ENCODE data around the gene SPACA7.

Gene SPACA7

DNA sequence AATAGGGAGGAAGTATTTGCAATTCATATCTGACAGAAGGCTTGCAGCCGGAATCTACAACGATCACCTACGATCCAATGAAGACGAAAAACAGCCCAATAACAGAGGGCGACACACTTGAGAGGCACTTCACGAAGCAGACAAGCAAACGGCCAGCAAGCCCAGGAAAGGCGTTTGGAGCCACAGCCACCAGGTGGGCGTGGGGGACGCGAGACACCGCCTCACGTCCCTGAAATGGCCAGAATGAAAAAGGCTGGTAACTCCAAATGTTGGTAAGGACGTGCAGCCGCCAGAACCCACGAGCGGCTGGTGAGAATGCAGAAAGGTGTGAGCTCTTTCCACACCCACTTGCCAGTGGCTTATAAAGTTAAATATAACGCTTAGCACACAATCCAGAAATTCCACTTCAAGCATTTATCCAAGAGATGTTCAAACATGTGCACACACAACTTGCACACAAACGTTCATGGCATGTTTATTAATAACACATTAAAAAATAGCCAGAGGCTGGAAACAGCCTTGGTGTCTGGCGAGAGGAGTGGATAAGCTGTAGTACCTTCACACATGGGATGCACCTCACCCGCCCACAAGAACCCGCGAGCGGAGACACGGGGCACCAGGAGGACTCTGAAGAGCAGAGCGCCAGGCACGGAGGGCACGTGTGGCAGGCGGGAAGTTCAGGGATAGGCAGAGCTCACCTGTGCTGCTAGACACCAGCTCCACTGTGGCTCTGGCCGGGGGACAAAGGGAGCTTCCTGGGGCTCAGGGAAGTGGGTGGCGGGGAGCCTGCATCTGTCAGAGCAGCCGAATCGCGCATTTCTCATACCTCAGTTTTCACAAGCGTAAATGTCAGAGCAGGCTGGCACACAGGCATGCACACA, 89.3 kb downstream of the SPACA7 start:
- no peak overlapping the region for H3K9ac ChIP-seq (ENCODE audit: insufficient read length, low read depth)
- H3K27me3 ChIP-seq (ENCODE audit: insufficient read depth, insufficient read length): no peaks in the 10 kb centered on the region
- H3K4me3 ChIP-seq (ENCODE audit: insufficient read length, low read depth): no peak overlapping the region
- TF ChIP-seq ZNF274 (IDR thresholded peaks at IDR 0.05; ENCODE audit: low read depth, low read length) (no peak), SUZ12 (IDR thresholded peaks at IDR 0.05; ENCODE audit: extremely low read depth, insufficient read depth, insufficient read length) (no peak), YY1 (IDR thresholded peaks at IDR 0.05; ENCODE audit: insufficient read depth, insufficient read length) (no peak)
- no peak for DNase-seq (ENCODE audit: low read depth, low spot score)
- H3K4me1 ChIP-seq (ENCODE audit: insufficient read depth, insufficient read length): no peaks in the 10 kb centered on the region
- no peaks in the 10 kb centered on the region for H3K36me3 ChIP-seq (ENCODE audit: insufficient read depth, insufficient read length, low read length)
- H3K9me3 ChIP-seq (ENCODE audit: insufficient read depth, low read length): peaks cover 11% of the 10 kb centered on the region; the same call in 1 of the 2 replicates

DNA sequence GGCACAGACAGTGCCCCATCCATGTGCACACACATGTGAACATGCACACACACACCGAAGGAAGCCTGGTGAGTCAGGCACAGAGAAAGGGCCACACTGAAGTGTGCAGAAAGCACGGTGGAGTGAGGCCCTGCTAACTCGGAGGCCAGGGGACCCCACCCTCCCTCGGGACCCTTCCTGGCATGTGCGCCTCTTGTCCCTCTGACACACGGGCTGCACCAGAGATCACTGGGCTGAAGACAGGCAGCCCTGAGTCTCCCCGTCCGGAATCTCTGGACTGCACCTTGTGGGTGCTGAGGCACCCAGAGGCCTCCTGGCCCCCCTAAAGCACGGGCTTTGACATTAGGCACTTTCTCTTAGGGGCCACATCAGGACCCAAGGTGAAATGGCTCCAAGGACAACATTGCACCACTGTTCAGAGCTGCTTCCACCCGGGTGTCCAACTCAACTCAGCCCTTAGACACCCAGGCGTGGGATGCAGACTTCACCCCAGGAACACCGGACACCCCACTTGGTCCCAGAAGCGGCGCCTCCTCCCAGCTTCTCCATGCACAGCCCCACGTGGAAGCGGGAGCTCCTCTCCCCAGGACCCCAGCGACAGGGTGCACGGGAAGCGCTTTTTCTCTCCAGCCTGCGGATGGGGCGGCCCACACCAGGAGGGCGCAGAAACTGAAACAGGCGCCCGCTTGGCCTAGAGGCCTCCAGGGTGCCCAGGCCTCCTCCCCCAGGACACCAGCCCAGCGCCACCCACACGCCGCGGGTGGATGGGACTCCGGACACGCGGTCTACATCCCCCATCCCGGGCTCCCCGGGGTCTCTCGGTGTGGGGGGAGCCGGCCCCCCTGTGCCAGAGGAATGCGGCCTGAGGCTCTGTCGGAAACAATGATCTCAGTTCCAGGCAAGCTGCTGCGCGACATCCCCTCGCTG, 90.2 kb downstream of the SPACA7 start:
- no peak overlapping the region for H3K4me3 ChIP-seq (ENCODE audit: insufficient read length, low read depth)
- H3K9ac ChIP-seq (ENCODE audit: insufficient read length, low read depth): no peak overlapping the region
- H3K27me3 ChIP-seq (ENCODE audit: insufficient read depth, insufficient read length): no peaks in the 10 kb centered on the region
- TF ChIP-seq SUZ12 (IDR thresholded peaks at IDR 0.05; ENCODE audit: extremely low read depth, insufficient read depth, insufficient read length) (no peak), ZNF274 (IDR thresholded peaks at IDR 0.05; ENCODE audit: low read depth, low read length) (no peak), YY1 (IDR thresholded peaks at IDR 0.05; ENCODE audit: insufficient read depth, insufficient read length) (no peak)
- peaks cover 7% of the 10 kb centered on the region; the same call in 1 of the 2 replicates for H3K9me3 ChIP-seq (ENCODE audit: insufficient read depth, low read length)
- no peaks in the 10 kb centered on the region for H3K4me1 ChIP-seq (ENCODE audit: insufficient read depth, insufficient read length)
- no peaks in the 10 kb centered on the region for H3K36me3 ChIP-seq (ENCODE audit: insufficient read depth, insufficient read length, low read length)
- DNase-seq (ENCODE audit: low read depth, low spot score): no peak

DNA sequence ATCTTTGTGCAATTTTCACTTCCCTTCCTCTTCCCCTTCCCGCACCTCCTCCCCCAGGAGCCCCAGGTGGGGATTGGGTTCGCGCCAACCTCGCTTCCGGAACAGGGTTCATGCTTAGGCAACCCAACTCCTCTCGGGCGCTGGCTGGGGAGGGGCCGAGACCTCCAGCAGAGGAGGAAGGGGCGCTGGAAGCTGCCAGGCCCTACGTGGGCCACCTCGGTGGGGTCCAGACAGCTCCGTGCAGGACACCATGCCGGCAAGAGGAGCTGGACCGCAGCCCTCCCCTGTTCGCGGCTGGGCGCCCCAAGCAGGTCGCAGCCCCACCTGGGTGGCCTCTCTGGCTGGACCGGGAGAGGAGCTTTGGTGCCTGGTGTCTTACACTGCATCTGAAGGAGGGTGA, 91.1 kb downstream of the SPACA7 start:
- no peak overlapping the region for H3K4me3 ChIP-seq (ENCODE audit: insufficient read length, low read depth)

DNA sequence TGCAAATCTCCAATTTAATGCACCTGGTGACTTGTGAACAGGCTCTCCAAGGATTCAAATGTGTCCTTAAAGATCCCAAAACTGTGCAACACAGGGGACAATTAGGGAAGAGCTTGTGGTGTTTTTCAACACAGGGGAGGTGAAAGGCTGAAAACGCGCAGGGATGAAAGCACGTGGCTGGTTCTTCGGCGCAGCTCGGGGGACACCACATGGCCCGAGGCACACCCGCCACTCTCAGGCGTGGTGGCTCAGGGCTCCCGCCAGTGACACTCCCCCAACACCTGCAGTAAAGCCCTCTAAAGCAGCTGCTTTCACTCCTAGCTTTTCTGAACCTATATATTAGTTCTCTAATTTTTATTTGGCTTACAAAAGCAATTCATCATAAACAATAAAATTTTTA, 91.9 kb downstream of the SPACA7 start:
- no peak for TF ChIP-seq ZNF274 (IDR thresholded peaks at IDR 0.05; ENCODE audit: low read depth, low read length)
- no peak for TF ChIP-seq SUZ12 (IDR thresholded peaks at IDR 0.05; ENCODE audit: extremely low read depth, insufficient read depth, insufficient read length)
- TF ChIP-seq YY1 (IDR thresholded peaks at IDR 0.05; ENCODE audit: insufficient read depth, insufficient read length): no peak
- no peaks in the 10 kb centered on the region for H3K36me3 ChIP-seq (ENCODE audit: insufficient read depth, insufficient read length, low read length)
- no peaks in the 10 kb centered on the region for H3K9me3 ChIP-seq (ENCODE audit: insufficient read depth, low read length)
- no peaks in the 10 kb centered on the region for H3K27me3 ChIP-seq (ENCODE audit: insufficient read depth, insufficient read length)
- no peaks in the 10 kb centered on the region for H3K4me1 ChIP-seq (ENCODE audit: insufficient read depth, insufficient read length)
- no peak overlapping the region for H3K4me3 ChIP-seq (ENCODE audit: insufficient read length, low read depth)
- no peak overlapping the region for H3K9ac ChIP-seq (ENCODE audit: insufficient read length, low read depth)
- DNase-seq (ENCODE audit: low read depth, low spot score): no peak

More for the DNA sequence above, 91.1 kb downstream of the SPACA7 start:
- no peak for DNase-seq (ENCODE audit: low read depth, low spot score)
- TF ChIP-seq ZNF274 (IDR thresholded peaks at IDR 0.05; ENCODE audit: low read depth, low read length) (no peak), SUZ12 (IDR thresholded peaks at IDR 0.05; ENCODE audit: extremely low read depth, insufficient read depth, insufficient read length) (no peak), YY1 (IDR thresholded peaks at IDR 0.05; ENCODE audit: insufficient read depth, insufficient read length) (no peak)
- Histone ChIP-seq H3K36me3 (ENCODE audit: insufficient read depth, insufficient read length, low read length) (no peaks in the 10 kb centered on the region), H3K9me3 (ENCODE audit: insufficient read depth, low read length) (peaks cover 4% of the 10 kb centered on the region; the same call in 1 of the 2 replicates), H3K27me3 (ENCODE audit: insufficient read depth, insufficient read length) (no peaks in the 10 kb centered on the region), H3K9ac (ENCODE audit: insufficient read length, low read depth) (no peak overlapping the region), H3K4me1 (ENCODE audit: insufficient read depth, insufficient read length) (no peaks in the 10 kb centered on the region)

DNA sequence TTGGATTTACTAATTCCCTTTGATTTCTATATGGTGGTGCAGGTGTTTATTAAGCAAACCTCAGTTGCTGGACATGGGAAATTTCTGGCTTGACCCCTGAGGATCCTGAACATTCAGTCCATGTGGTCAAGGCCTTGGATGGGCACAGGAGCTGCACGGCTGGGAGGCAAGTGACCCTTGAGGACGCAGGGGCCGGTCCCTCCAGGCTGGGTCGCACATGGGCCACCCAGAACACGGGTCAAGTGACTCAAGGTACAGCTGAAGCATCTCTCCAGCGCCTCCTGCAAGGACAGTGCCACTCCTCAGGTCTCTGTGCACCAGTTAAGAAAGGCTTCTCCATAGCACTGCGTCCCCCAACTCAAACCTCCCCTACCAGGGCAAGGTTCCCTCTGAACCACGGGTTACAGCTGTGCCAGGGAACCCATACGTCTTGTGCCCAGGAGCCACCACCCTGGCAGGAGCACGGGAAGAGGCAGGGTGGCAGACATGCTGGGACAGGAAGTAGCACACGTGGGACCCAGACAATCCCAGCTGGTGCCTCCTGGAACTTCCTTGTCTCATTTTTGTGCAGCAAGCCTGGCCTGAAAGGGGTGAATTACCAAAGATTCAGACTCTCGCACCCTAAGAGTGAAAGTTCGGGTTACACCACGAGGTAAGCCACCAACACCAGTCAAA, 93.1 kb downstream of the SPACA7 start:
- Histone ChIP-seq H3K27me3 (ENCODE audit: insufficient read depth, insufficient read length) (no peaks in the 10 kb centered on the region), H3K4me1 (ENCODE audit: insufficient read depth, insufficient read length) (no peaks in the 10 kb centered on the region), H3K9me3 (ENCODE audit: insufficient read depth, low read length) (no peaks in the 10 kb centered on the region), H3K9ac (ENCODE audit: insufficient read length, low read depth) (no peak overlapping the region), H3K36me3 (ENCODE audit: insufficient read depth, insufficient read length, low read length) (no peaks in the 10 kb centered on the region), H3K4me3 (ENCODE audit: insufficient read length, low read depth) (no peak overlapping the region)
- no peak for DNase-seq (ENCODE audit: low read depth, low spot score)
- TF ChIP-seq ZNF274 (IDR thresholded peaks at IDR 0.05; ENCODE audit: low read depth, low read length): no peak

DNA sequence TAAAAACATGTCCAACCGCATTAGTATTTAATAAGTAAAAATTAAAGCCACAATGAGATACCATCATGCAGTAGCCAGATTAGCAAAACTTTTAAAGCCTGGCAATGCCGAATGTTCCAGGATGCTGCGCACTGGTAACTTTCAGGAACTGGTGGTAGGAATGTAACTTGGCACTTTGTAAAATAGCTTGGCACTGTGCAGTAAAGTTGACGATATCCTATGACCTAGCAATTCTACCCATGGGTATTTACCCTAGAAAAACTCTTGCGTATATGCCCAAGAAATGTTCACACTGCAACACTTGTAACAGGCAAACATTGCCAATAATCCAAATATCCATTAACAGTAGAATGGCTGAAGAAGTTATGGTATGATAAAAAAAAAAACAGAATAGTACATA, 97.7 kb downstream of the SPACA7 start:
- Histone ChIP-seq H3K27me3 (ENCODE audit: insufficient read depth, insufficient read length) (no peaks in the 10 kb centered on the region), H3K9me3 (ENCODE audit: insufficient read depth, low read length) (no peaks in the 10 kb centered on the region), H3K4me1 (ENCODE audit: insufficient read depth, insufficient read length) (no peaks in the 10 kb centered on the region), H3K9ac (ENCODE audit: insufficient read length, low read depth) (no peak overlapping the region), H3K4me3 (ENCODE audit: insufficient read length, low read depth) (no peak overlapping the region), H3K36me3 (ENCODE audit: insufficient read depth, insufficient read length, low read length) (no peaks in the 10 kb centered on the region)
- TF ChIP-seq YY1 (IDR thresholded peaks at IDR 0.05; ENCODE audit: insufficient read depth, insufficient read length) (no peak), SUZ12 (IDR thresholded peaks at IDR 0.05; ENCODE audit: extremely low read depth, insufficient read depth, insufficient read length) (no peak), ZNF274 (IDR thresholded peaks at IDR 0.05; ENCODE audit: low read depth, low read length) (no peak)
- no peak for DNase-seq (ENCODE audit: low read depth, low spot score)
